Activated CD8-positive, alpha-beta T cell treated with anti-CD3 and anti-CD28 coated beads for 36 hours (primary cell): Measurements from ENCODE around the gene PTAFR. TPM values are rescaled to one million over a fixed set of nuclear protein-coding genes. Genes with fewer than 3 reads are reported as not detected.
"Not testable (repeated sequence)": the region's sequence is repeated elsewhere in the genome, so short reads cannot be mapped to it uniquely, and the experiment has no call there.

Source experiments
- ATAC-seq: fragments of 200-7000 bp; cut with Tn5 transposase; one replicate; pipeline ENCODE4 v1.10.0; 2021; ENCODE audit warnings: mild to moderate bottlenecking, moderate library complexity
- CTCF ChIA-PET: fragments of 350-600 bp; sonication (Branson Sonifier 250); formaldehyde crosslinking; loops from one replicate; lab custom pipeline; 2021; ENCODE audit warnings: antibody characterized with exemption; lab: Charles Lee
- POLR2A ChIA-PET: fragments of 350-600 bp; sonication (Branson Sonifier 250); formaldehyde crosslinking; loops from one replicate; lab custom pipeline; 2021; ENCODE audit warnings: antibody characterized with exemption; lab: Charles Lee
- DNase-seq: peaks from one replicate; pipeline ENCODE4 v3.0.0-alpha.2; 2020
- H3K27ac Mint-ChIP-seq: one replicate; pipeline ENCODE4 v1.8.0; 2021; ENCODE audit warnings: mild to moderate bottlenecking, mixed read lengths
- H3K27me3 Mint-ChIP-seq: one replicate; pipeline ENCODE4 v1.8.0; 2021; ENCODE audit warnings: mixed read lengths
- H3K36me3 Mint-ChIP-seq: one replicate; pipeline ENCODE4 v1.8.0; 2021; ENCODE audit warnings: low read depth, mixed read lengths
- H3K4me1 Mint-ChIP-seq: one replicate; pipeline ENCODE4 v1.8.0; 2021; ENCODE audit warnings: low read depth, mixed read lengths
- H3K4me3 Mint-ChIP-seq: one replicate; pipeline ENCODE4 v1.8.0; 2021; ENCODE audit warnings: mild to moderate bottlenecking, moderate library complexity, mixed read lengths
- H3K9me3 Mint-ChIP-seq: one replicate; pipeline ENCODE4 v1.8.0; 2021; ENCODE audit warnings: mixed read lengths
- intact Hi-C: fragments of 100-400 bp; cut with micrococcal nuclease; formaldehyde crosslinking; loops from one replicate; pipeline ENCODE4 v1.10.0; 2022
- total RNA-seq, 2 experiments: library from RNA; stranded (reverse); gene quantifications; one replicate each; pipeline ENCODE4 v1.2.3, GENCODE V29; 2021
- TF ChIP-seq, protein P1 (sequence below): fragments of 200-600 bp; IDR thresholded peaks from one replicate; pipeline ENCODE4 v1.8.0; 2022; ENCODE audit warnings: antibody characterized with exemption, mild to moderate bottlenecking

PTAFR gene
- total RNA-seq, 2 experiments from 2014 or later: 0.16 to 0.25 TPM

DNA sequence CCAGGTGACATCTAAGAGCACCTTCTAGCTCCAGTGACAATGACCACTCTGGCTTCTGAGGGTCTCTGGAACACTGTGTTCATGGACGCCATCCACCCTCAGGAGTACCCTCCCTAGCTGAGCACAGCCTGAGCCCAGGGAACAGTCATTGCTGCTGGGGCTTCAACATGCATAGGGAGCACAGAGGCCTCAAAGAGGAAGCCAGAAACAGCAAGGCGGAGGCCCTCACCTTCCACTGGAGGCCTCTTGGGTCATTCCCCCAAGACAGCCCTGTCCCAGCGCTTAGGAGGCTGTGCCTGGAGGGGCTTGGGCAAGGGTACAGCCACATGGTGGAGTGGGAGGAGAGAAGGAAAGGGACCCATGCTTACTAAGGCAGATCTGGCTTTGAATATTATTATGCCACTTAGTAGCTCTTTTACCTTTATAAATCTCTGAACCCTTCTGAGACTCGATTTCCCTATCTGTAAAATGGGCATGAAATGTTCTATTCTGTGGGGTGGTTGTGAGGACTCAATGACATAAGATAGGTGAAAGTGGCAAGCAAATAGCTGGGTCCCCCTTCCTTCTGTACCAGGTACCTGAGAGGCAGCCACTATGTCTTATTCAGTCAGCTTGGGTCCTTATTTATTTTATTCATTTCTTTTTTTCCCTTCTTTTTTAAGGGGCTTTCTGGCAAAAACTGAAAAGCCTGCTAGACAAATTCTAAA, 32.8 kb downstream of the PTAFR start:
- Mint-ChIP-seq H3K27ac (no peak overlapping the region), H3K9me3 (no peaks in the 10 kb centered on the region), H3K36me3 (no peaks in the 10 kb centered on the region), H3K4me3 (no peak overlapping the region), H3K27me3 (peaks cover 7% of the 10 kb centered on the region), H3K4me1 (peaks cover 16% of the 10 kb centered on the region)
- TF ChIP-seq, protein P1, sequence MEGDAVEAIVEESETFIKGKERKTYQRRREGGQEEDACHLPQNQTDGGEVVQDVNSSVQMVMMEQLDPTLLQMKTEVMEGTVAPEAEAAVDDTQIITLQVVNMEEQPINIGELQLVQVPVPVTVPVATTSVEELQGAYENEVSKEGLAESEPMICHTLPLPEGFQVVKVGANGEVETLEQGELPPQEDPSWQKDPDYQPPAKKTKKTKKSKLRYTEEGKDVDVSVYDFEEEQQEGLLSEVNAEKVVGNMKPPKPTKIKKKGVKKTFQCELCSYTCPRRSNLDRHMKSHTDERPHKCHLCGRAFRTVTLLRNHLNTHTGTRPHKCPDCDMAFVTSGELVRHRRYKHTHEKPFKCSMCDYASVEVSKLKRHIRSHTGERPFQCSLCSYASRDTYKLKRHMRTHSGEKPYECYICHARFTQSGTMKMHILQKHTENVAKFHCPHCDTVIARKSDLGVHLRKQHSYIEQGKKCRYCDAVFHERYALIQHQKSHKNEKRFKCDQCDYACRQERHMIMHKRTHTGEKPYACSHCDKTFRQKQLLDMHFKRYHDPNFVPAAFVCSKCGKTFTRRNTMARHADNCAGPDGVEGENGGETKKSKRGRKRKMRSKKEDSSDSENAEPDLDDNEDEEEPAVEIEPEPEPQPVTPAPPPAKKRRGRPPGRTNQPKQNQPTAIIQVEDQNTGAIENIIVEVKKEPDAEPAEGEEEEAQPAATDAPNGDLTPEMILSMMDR: no peak
- ATAC-seq (no peak), DNase-seq (no peak)
- intact Hi-C loops: no loop called here
- CTCF ChIA-PET: interaction anchor here (1.1 to 2.4 kb wide), 5 partner anchors 25 to 286 kb away, joined by 3 to 7 read pairs (median 4); partner anchors contain the start of gene EYA3
- POLR2A ChIA-PET: interaction anchor here (0.6 to 2.1 kb wide), 5 partner anchors 18 to 64 kb away, joined by 3 to 9 read pairs (median 4); partner anchors contain the start of gene EYA3

DNA sequence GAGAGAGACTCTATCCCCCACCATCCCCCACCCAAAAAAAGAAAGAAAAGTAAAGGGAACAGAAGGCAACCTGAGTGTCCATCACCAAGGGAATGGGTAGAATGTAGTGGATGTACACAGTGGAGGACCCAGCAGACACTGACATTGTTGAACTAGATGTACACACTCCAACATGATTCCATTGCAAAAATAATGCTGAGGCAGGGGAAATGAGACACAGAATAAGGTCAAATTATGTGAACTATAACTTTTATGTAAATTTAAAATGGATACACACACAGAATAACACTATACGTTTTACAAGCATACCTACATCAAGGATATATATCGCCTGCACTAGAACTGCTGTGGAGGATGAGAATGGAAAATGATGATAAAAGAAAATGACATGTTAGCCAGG, 34.8 kb downstream of the PTAFR start:
- H3K36me3 Mint-ChIP-seq: no peaks in the 10 kb centered on the region
- CTCF ChIA-PET: no interaction called here
- POLR2A ChIA-PET: no interaction called here
- TF ChIP-seq, protein P1: no peak
- no peak for ATAC-seq
- H3K27me3 Mint-ChIP-seq: peaks cover 11% of the 10 kb centered on the region
- no peak for DNase-seq
- H3K4me3 Mint-ChIP-seq: no peak overlapping the region
- no peak overlapping the region for H3K27ac Mint-ChIP-seq
- peaks cover 21% of the 10 kb centered on the region for H3K4me1 Mint-ChIP-seq
- H3K9me3 Mint-ChIP-seq: no peaks in the 10 kb centered on the region
- intact Hi-C loops: no loop called here

DNA sequence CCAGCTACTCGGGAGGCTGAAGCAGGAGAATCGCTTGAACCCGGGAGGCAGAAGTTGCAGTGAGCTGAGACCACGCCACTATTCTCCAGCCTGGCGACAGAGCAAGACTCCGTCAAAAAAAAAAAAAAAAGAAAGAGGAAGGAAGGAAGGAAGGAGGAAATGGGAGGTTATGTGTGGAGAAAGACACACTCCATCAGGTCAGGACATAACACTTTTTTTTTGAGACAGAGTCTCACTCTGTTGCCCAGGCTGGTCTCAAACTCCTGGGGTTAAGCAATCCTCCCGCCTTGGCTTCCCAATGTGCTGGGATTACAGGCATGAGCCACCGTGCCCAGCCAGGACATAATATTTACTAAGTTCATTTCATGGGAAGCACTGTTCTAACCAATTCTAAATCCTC, 36.6 kb downstream of the PTAFR start:
- DNase-seq, H3K4me3 Mint-ChIP-seq, CTCF ChIA-PET, H3K36me3 Mint-ChIP-seq, ATAC-seq, H3K27ac Mint-ChIP-seq, POLR2A ChIA-PET, intact Hi-C loops, H3K9me3 Mint-ChIP-seq: not testable (repeated sequence)
- peaks cover 20% of the 10 kb centered on the region for H3K4me1 Mint-ChIP-seq
- H3K27me3 Mint-ChIP-seq: peaks cover 18% of the 10 kb centered on the region

DNA sequence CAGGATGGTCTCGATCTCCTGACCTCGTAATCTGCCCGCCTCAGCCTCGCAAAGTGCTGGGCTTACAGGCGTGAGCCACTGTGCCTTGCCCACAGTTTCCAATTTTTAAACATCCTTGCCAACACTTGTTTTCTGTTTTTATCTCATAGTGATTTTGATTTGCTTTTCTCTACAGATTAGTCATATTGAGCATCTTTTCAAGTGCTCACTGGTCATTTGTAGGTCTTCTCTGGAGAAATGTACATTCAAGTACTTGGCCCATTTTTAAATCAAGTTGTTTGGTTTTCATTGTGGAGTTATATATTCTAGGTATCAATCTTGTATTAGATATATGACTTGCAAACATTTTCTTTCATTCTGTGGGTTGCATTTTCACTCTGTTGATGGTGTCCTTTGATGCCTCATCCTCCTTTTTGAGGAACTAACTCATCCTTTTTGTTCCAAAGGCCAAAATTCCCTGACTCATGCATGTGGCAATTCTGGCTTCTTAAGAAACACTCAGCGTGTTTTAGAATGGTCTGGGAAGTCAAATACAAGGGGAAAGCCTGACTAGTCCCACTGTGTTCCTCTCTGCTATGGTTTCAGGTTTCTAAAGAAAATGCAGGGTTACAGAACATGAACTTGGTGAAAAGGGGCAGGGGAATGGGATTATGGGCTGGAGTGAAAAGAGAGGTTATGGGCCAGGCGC, 37.3 kb downstream of the PTAFR start:
- Mint-ChIP-seq H3K4me1 (peaks cover 13% of the 10 kb centered on the region), H3K27ac (no peak overlapping the region), H3K4me3 (no peak overlapping the region), H3K27me3 (peaks cover 18% of the 10 kb centered on the region), H3K36me3 (no peaks in the 10 kb centered on the region), H3K9me3 (no peaks in the 10 kb centered on the region)
- DNase-seq (no peak), ATAC-seq (no peak)
- ChIA-PET CTCF (no interaction called here), POLR2A (no interaction called here)
- TF ChIP-seq, protein P1: no peak
- intact Hi-C loops: no loop called here

DNA sequence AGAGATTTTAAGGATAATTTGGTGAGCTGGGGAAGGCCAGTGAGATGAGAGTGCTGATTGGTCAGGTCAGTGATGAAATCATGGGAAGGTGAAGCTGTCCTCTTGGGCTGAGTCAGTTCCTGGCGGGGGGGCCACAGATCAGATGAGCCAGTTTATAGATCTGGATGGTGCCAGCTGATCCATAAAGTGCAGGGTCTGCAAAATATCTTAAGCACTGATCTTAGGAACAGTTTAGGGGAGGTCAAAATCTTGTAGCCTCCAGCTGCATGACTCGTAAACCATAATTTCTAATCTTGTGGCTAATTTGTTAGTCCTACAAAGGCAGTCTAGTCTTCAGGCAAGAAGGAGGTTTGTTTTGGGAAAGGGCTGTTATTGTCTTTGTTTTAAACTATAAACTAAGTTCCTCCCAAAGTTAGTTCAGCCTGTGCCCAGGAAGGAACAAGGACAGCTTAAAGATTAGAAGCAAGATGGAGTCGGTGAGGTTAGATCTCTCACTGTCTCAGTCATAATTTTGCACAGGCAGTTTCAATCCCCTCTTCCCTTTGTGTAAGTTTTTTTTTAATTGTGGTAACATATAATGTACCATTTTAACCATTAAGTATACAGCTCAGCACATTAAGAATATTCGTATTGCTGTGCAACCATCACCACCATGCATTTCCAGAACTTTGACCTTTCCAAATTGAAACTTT, 39.4 kb downstream of the PTAFR start:
- Mint-ChIP-seq H3K4me3 (no peak overlapping the region), H3K9me3 (no peaks in the 10 kb centered on the region), H3K27me3 (peaks cover 19% of the 10 kb centered on the region), H3K27ac (no peak overlapping the region), H3K4me1 (peaks cover 6% of the 10 kb centered on the region), H3K36me3 (no peaks in the 10 kb centered on the region)
- DNase-seq (peak; percentile 11), ATAC-seq (no peak)
- intact Hi-C loops: no loop called here
- CTCF ChIA-PET: interaction anchor here (1.0 to 1.6 kb wide), 5 partner anchors 23 to 72 kb away, joined by 3 to 4 read pairs (median 3); no protein-coding TSS in a partner anchor
- POLR2A ChIA-PET: interaction anchor here (0.6 to 1.1 kb wide), 3 partner anchors 10 to 29 kb away, joined by 3 to 5 read pairs (median 4); no protein-coding TSS in a partner anchor
- TF ChIP-seq, protein P1: no peak
